D721Med (cell line): ENCODE measurements around the gene PRAMEF18.
"Not testable (repeated sequence)": the region's sequence is repeated elsewhere in the genome, so short reads cannot be mapped to it uniquely, and the experiment has no call there.

Experiments used
- DNase-seq: peaks from one replicate; pipeline ENCODE4 v3.0.0; 2011; ENCODE audit warnings: low spot score; ENCODE audit not compliant: insufficient read length
- FAIRE-seq: peaks from 2 replicates; lab custom pipeline; 2011; peaks lifted over from hg19 to GRCh38; lab: Jason Lieb, UNC
- TF ChIP-seq, protein P1 (sequence below): IDR thresholded peaks from 2 replicates; pipeline ENCODE4 v1.5.1; 2012; ENCODE audit warnings: mild to moderate bottlenecking, control low read depth; ENCODE audit not compliant: insufficient read depth; ENCODE audit errors: missing control alignments

The PRAMEF18 gene

GRCh38 chr1:13225675-13226204, at the start of gene PRAMEF18:
PRAMEF18 (minus strand) TSS chr1:13226154; CDS start chr1:13226106, 48 bp downstream.
- not testable (repeated sequence) for DNase-seq, FAIRE-seq

DNA sequence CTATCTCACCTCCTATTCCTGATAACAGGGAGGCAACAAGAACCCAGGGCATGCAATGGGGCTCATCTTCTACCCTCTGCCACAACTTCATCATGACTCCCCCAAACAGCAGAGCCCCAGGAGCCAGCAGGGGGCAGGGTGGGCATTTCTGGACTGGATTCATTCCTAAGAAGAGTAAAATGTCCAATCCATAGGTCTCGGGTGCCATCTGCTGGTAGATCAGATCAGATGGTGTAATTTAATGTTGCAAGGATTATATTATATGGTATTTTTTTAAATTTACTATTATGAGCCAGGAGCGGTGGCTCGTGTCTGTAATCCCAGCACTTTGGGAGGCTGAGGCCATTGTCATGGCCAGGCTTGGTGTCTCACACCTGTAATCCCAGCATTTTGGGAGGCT, 39.2 kb upstream of the PRAMEF18 start:
- not testable (repeated sequence) for FAIRE-seq, DNase-seq

DNA sequence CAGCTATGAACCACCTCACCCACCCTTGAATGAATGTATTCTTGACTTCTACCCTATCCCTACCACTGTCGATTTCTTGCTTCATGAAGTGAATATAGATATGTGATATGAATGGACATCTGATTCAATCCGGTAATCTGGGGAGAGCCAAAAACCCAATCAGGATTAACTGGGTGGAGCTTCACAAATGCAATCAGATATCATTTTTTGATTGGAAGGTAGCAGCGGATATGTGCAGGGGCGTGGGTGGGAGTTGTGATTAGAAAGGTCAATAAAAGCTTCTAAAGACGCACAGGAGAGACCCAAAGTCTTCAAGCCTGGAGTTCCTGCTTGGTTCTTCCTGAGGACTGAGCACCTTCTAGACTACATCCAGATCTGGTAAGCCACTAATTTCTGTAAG, 27.9 kb upstream of the PRAMEF18 start, which contains the start of gene PRAMEF5:
PRAMEF5 (plus strand) TSS at position 301 of the 400 bp plus-strand sequence. CDS start 5,071 bp downstream, outside the sequence.
- DNase-seq, FAIRE-seq: not testable (repeated sequence)

DNA sequence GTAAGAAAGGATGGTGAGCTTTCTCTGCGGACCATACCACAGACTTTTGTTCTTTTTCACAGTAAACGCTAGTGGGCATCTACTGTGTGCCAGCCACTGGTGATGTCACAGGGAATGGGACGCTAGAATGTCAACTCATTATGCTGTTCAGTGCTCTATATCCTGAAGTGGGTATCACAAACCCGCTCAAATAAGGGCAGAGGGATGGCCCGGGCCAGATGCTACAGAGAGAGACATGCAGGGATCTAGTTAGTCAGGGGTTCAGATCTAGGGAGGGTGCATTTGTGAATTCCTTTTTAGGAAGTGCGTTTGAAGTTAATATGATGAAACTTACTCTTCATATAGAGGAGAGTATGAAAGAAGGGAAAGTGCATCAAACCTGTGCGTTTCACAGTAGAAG, 21.2 kb upstream of the PRAMEF18 start:
- DNase-seq, FAIRE-seq: not testable (repeated sequence)

- not testable (repeated sequence) for FAIRE-seq, DNase-seq
Measured at GRCh38 chr1:13246554-13246871, 20.6 kb upstream of the PRAMEF18 start.

- not testable (repeated sequence) for DNase-seq, FAIRE-seq
Measured at GRCh38 chr1:13245841-13246553, 20.0 kb upstream of the PRAMEF18 start.

GRCh38 chr1:13243536-13244263, 17.7 kb upstream of the PRAMEF18 start:
- not testable (repeated sequence) for FAIRE-seq, DNase-seq

GRCh38 chr1:13239633-13240032, 13.7 kb upstream of the PRAMEF18 start:
- not testable (repeated sequence) for DNase-seq, FAIRE-seq

- DNase-seq, FAIRE-seq: not testable (repeated sequence)
Measured at GRCh38 chr1:13237572-13237971, 11.6 kb upstream of the PRAMEF18 start.

- not testable (repeated sequence) for DNase-seq, FAIRE-seq
Measured at GRCh38 chr1:13234057-13234456, 8.1 kb upstream of the PRAMEF18 start.

DNA sequence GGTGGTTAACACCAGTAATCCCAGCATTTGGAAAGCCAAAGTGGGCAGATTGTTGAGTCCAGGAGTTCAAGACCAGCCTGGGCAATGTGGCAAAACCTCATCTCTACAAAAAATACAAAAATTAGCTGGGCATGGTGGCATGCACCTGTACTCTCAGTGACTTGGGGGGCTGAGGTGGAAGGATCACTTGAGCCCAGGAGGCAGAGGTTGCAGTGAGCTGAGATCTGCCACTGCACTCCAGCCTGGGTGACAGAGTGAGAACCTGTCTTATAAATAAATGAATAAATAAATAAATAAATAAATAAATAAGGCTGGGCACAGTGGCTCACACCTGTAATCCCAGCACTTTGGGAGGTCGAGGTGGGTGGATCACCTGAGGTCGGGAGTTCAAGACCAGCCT, 6.1 kb upstream of the PRAMEF18 start:
- not testable (repeated sequence) for FAIRE-seq, DNase-seq

DNA sequence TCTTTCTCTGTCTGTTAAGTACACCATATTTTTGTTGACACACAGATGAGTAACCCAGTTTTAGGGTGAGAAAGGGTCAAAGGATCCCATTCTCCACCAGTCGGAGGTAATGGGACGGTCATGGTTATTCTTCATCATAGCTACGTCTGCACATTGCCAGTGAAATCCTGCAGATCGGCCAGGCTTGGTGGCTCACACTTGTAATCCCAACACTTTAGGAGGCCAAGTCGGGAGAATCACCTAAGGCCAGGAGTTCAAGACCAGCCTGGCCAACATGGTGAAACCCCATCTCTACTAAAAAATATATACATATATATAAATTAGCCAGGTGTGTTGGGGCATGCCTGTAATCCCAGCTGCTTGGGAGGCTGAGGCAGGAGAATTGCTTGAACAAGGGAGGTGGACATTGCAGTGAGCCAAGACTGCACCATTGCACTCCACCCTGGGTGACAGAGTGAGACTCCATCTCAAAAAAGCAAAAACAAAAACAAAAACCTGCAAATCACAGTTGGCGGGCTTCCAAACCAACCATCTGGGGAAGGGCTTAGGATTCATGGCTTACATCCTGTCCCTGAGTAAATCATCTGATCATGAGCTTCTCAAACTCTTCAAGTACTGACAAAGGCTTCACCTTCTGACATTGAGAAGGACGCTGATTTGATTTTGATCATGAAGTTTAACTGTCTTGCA, 5.3 kb upstream of the PRAMEF18 start:
- DNase-seq, FAIRE-seq: not testable (repeated sequence)

- DNase-seq, FAIRE-seq: not testable (repeated sequence)
Measured at GRCh38 chr1:13230601-13231000, 4.6 kb upstream of the PRAMEF18 start.

- not testable (repeated sequence) for DNase-seq, FAIRE-seq
Measured at GRCh38 chr1:13230096-13230495, 4.1 kb upstream of the PRAMEF18 start.

DNA sequence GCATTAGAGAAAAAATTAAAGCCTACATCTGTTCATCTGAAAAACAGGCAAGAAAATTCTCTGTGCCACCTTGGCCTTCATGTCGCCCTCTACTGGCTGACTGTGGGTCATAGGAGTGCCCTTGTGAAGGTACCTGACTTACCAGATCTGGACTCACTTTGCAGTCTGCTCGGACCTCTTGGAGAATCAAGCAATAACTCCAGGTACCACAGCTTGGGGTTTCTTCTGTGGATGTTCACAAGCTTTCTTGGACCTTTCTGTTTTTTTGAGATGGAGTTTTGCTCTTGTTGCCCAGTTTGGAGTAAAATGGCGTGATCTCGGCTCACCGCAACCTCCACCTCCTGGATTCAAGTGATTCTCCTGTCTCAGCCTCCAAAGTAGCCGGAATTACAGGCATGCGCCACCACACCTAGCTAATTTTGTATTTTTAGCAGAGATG, 2.4 kb upstream of the PRAMEF18 start:
- FAIRE-seq (no peak), DNase-seq (no peak)
- TF ChIP-seq, protein P1, sequence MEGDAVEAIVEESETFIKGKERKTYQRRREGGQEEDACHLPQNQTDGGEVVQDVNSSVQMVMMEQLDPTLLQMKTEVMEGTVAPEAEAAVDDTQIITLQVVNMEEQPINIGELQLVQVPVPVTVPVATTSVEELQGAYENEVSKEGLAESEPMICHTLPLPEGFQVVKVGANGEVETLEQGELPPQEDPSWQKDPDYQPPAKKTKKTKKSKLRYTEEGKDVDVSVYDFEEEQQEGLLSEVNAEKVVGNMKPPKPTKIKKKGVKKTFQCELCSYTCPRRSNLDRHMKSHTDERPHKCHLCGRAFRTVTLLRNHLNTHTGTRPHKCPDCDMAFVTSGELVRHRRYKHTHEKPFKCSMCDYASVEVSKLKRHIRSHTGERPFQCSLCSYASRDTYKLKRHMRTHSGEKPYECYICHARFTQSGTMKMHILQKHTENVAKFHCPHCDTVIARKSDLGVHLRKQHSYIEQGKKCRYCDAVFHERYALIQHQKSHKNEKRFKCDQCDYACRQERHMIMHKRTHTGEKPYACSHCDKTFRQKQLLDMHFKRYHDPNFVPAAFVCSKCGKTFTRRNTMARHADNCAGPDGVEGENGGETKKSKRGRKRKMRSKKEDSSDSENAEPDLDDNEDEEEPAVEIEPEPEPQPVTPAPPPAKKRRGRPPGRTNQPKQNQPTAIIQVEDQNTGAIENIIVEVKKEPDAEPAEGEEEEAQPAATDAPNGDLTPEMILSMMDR: peak; percentile 45

GRCh38 chr1:13227271-13228055, 1.5 kb upstream of the PRAMEF18 start:
- FAIRE-seq: not testable (repeated sequence)

More at GRCh38 chr1:13227271-13228055, 1.5 kb upstream of the PRAMEF18 start:
- DNase-seq: not testable (repeated sequence)
